B cell (primary cell): Measurements from ENCODE around the gene CGNL1. TPM values are rescaled to one million over a fixed set of nuclear protein-coding genes. Genes with fewer than 3 reads are reported as not detected.

Experiments used
- ATAC-seq: fragments of 200-7000 bp; cut with Tn5 transposase; one replicate; pipeline ENCODE4 v1.10.0; 2021; ENCODE audit warnings: low read depth, mild to moderate bottlenecking, moderate number of reproducible peaks, moderate library complexity
- CTCF ChIA-PET: fragments of 350-600 bp; sonication (Branson Sonifier 250); formaldehyde crosslinking; loops from one replicate; lab custom pipeline; 2021; ENCODE audit warnings: antibody characterized with exemption, inconsistent platforms; lab: Charles Lee
- POLR2A ChIA-PET: fragments of 350-600 bp; sonication (Branson Sonifier 250); formaldehyde crosslinking; loops from one replicate; lab custom pipeline; 2021; ENCODE audit warnings: antibody characterized with exemption; lab: Charles Lee
- DNase-seq: peaks from one replicate; pipeline ENCODE4 v3.0.0; 2013
- H2AFZ ChIP-seq: 2 replicates; pipeline ENCODE4 v1.6.1; 2012; ENCODE audit warnings: mild to moderate bottlenecking, low read depth, low read length; ENCODE audit not compliant: insufficient read depth, poor library complexity, severe bottlenecking
- H3K27ac ChIP-seq, 2 donors: 1 replicate in 1 of 2; 2 replicates in 1 of 2; pipeline ENCODE4 v1.5.1; 2012 to 2013; ENCODE audit warnings: low read length in 2 of 2, mild to moderate bottlenecking in 2 of 2, moderate library complexity in 1 of 2
- H3K27me3 ChIP-seq, 4 experiments: fragments of 200-600 bp in 1 of 4; sonication (generic) in 1 of 4; replicated peaks in 1 of 4; 1 replicate in 2 of 4; 2 replicates in 2 of 4; pipeline versions ENCODE4 v1.6.1 to v1.7.0; 2013 to 2016; ENCODE audit warnings: low read length in 3 of 4, mild to moderate bottlenecking in 2 of 4, mixed read lengths in 1 of 4, moderate library complexity in 1 of 4; ENCODE audit not compliant: insufficient read depth in 4 of 4, control insufficient read depth in 3 of 4; ENCODE audit errors: control extremely low read depth in 1 of 4
- H3K36me3 ChIP-seq, 2 experiments: replicated peaks in 1 of 2; 1 replicate in 1 of 2; 2 replicates in 1 of 2; pipeline versions ENCODE4 v1.6.1 to v1.7.1; 2013; ENCODE audit warnings: low read length in 1 of 2; ENCODE audit not compliant: insufficient read depth in 2 of 2, control insufficient read depth in 1 of 2; ENCODE audit errors: control extremely low read depth in 1 of 2, extremely low read depth in 1 of 2
- H3K4me1 ChIP-seq, 2 donors: fragments of 200-600 bp in 1 of 2; sonication (generic) in 1 of 2; 1 replicate in 1 of 2; 2 replicates in 1 of 2; pipeline versions ENCODE4 v1.5.1 to v1.6.1; 2013 to 2017; ENCODE audit warnings: low read length in 2 of 2; ENCODE audit not compliant: control insufficient read depth in 2 of 2, insufficient read depth in 2 of 2
- H3K4me2 ChIP-seq: replicated peaks from 2 replicates; pipeline ENCODE3; 2012; ENCODE audit warnings: mild to moderate bottlenecking, low read depth, low read length; ENCODE audit not compliant: poor library complexity, severe bottlenecking
- H3K4me3 ChIP-seq, 5 experiments: fragments of 200-600 bp in 1 of 5; sonication (generic) in 1 of 5; 1 replicate in 3 of 5; 2 replicates in 2 of 5; pipeline versions ENCODE4 v1.5.1 to v1.7.0; 2011 to 2016; ENCODE audit warnings: low read length in 4 of 5, mild to moderate bottlenecking in 4 of 5, low read depth in 2 of 5, control low read depth in 1 of 5, moderate library complexity in 1 of 5; ENCODE audit not compliant: insufficient read depth in 1 of 5; ENCODE audit errors: control extremely low read depth in 1 of 5, extremely low read depth in 1 of 5
- H3K79me2 ChIP-seq: fragments of 200-600 bp; sonication (generic); one replicate; pipeline ENCODE4 v1.6.0; 2016; ENCODE audit warnings: low read length; ENCODE audit not compliant: control insufficient read depth, insufficient read depth
- H3K9ac ChIP-seq: fragments of 200-600 bp; sonication (generic); 2 replicates; pipeline ENCODE4 v1.6.1; 2017; ENCODE audit warnings: mild to moderate bottlenecking, low read length, moderate library complexity
- H3K9me3 ChIP-seq, 3 donors: one replicate each; pipeline versions ENCODE4 v1.6.1 to v1.7.1; 2013; ENCODE audit warnings: low read length in 2 of 3; ENCODE audit not compliant: control insufficient read depth in 2 of 3, insufficient read depth in 1 of 3; ENCODE audit errors: control extremely low read depth in 1 of 3
- H4K20me1 ChIP-seq: 2 replicates; pipeline ENCODE4 v1.6.0; 2012; ENCODE audit warnings: mild to moderate bottlenecking, low read length; ENCODE audit not compliant: insufficient read depth, control insufficient read depth, poor library complexity, severe bottlenecking
- H3K27ac Mint-ChIP-seq: one replicate; pipeline ENCODE4 v1.8.0; 2021; ENCODE audit warnings: mixed read lengths
- H3K27me3 Mint-ChIP-seq: one replicate; pipeline ENCODE4 v1.8.0; 2021; ENCODE audit warnings: mixed read lengths
- H3K4me1 Mint-ChIP-seq: one replicate; pipeline ENCODE4 v1.8.0; 2021; ENCODE audit warnings: mixed read lengths
- H3K4me3 Mint-ChIP-seq: one replicate; pipeline ENCODE4 v1.8.0; 2021; ENCODE audit warnings: mixed read lengths
- H3K9me3 Mint-ChIP-seq: one replicate; pipeline ENCODE4 v1.8.0; 2022; ENCODE audit warnings: mixed read lengths; ENCODE audit not compliant: insufficient read depth
- EZH2 ChIP-seq: IDR thresholded peaks from 2 replicates; pipeline ENCODE4 v1.6.1; 2012; ENCODE audit warnings: borderline replicate concordance, low read depth, mild to moderate bottlenecking, moderate library complexity, low read length; ENCODE audit not compliant: insufficient read depth, poor library complexity, severe bottlenecking
- WGBS: methylation state at CpG from one replicate; pipeline ENCODE4 v1.1.5; 2013; ENCODE audit warnings: missing lambda C conversion rate; ENCODE audit not compliant: insufficient coverage; 5-methylcytosine and 5-hydroxymethylcytosine counted together
- intact Hi-C: fragments of 100-400 bp; cut with micrococcal nuclease; formaldehyde crosslinking; loops from one replicate; pipeline ENCODE4 v1.10.0; 2022
- polyA plus RNA-seq: library from polyadenylated mRNA; depleted of rRNA; stranded (reverse); fragments of >200 nt; gene quantifications from 2 replicates; pipeline ENCODE4 v1.2.3, GENCODE V29; 2012
- total RNA-seq, 2 donors: library from RNA; stranded (reverse); fragments of 120-200 nt in 1 of 2; gene quantifications; 1 replicate in 1 of 2; 2 replicates in 1 of 2; pipeline versions ENCODE4 v1.2.3 to v1.2.4, GENCODE V29; 2013 to 2022
- TF ChIP-seq, protein P1 (sequence below): fragments of 200-600 bp; IDR thresholded peaks from one replicate; pipeline ENCODE4 v1.8.0; 2022; ENCODE audit warnings: antibody characterized with exemption, mild to moderate bottlenecking

The CGNL1 gene
- total and polyA plus RNA-seq, 2 donors (not counting 1 experiment from before 2014, with no cell fraction given), result 0.03 to 0.12 TPM

- Histone ChIP-seq H4K20me1 (no peaks in the 10 kb centered on the region), H3K27ac (no peak overlapping the region), H2AFZ (no peak overlapping the region), H3K36me3 (no peaks in the 10 kb centered on the region), H3K4me3 (no peak overlapping the region), H3K79me2 (no peaks in the 10 kb centered on the region), H3K4me2 (no peak overlapping the region), H3K9ac (no peak overlapping the region), H3K9me3 (no peaks in the 10 kb centered on the region), H3K4me1 (peaks cover 0 to 4% of the 10 kb centered on the region in 2 donors), H3K27me3 (no peaks in the 10 kb centered on the region)
- H3K9me3 Mint-ChIP-seq, result no peaks in the 10 kb centered on the region
- ChIA-PET POLR2A (no interaction called here), CTCF (interaction anchor here (0.7 to 2.3 kb wide), 3 partner anchors 24 to 184 kb away, joined by 4 to 6 read pairs (median 5); no protein-coding TSS in a partner anchor)
- intact Hi-C loops, result no loop called here
- H3K27me3 Mint-ChIP-seq, result peaks cover 15% of the 10 kb centered on the region
- 92% methylated on average over 2 of the region's 14 CpGs for WGBS
- no peak for DNase-seq
- peaks cover 4% of the 10 kb centered on the region for H3K4me1 Mint-ChIP-seq
- no peak overlapping the region for H3K4me3 Mint-ChIP-seq
- TF ChIP-seq EZH2, result no peak
- TF ChIP-seq, protein P1, sequence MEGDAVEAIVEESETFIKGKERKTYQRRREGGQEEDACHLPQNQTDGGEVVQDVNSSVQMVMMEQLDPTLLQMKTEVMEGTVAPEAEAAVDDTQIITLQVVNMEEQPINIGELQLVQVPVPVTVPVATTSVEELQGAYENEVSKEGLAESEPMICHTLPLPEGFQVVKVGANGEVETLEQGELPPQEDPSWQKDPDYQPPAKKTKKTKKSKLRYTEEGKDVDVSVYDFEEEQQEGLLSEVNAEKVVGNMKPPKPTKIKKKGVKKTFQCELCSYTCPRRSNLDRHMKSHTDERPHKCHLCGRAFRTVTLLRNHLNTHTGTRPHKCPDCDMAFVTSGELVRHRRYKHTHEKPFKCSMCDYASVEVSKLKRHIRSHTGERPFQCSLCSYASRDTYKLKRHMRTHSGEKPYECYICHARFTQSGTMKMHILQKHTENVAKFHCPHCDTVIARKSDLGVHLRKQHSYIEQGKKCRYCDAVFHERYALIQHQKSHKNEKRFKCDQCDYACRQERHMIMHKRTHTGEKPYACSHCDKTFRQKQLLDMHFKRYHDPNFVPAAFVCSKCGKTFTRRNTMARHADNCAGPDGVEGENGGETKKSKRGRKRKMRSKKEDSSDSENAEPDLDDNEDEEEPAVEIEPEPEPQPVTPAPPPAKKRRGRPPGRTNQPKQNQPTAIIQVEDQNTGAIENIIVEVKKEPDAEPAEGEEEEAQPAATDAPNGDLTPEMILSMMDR, result no peak
- no peak for ATAC-seq
- no peak overlapping the region for H3K27ac Mint-ChIP-seq
Observed at GRCh38 chr15:57330619-57331340, 45.5 kb upstream of the CGNL1 start.

DNA sequence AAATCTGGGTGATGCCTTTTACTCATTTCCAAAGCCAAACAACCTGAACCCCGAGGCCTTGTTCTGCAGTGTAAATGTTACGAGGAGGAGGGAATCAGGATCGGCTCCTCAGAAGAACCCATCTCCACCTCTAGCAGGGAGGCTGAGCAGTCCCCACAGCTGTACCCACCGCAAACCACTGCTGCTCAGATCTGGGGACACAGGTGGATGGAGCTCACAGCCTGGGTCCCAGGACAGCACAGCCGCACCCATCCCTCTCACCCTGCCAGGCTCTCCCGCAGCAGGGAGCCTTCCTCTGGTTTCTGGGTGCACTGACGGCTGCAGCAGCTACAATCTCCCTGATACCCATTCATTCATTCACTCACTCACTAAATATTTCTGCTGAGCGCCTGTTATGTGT is 44.0 kb upstream of the CGNL1 start:
- ChIA-PET CTCF (interaction anchor here (2.3 kb wide), 1 partner anchor 185 kb away, joined by 6 read pairs; no protein-coding TSS in a partner anchor), POLR2A (no interaction called here)
- Histone ChIP-seq H3K9me3 (no peaks in the 10 kb centered on the region), H3K4me3 (no peak overlapping the region), H3K9ac (no peak overlapping the region), H2AFZ (no peak overlapping the region), H3K4me1 (peaks cover 0 to 4% of the 10 kb centered on the region in 2 donors), H3K4me2 (no peak overlapping the region), H3K27ac (no peak overlapping the region), H3K27me3 (no peaks in the 10 kb centered on the region), H3K36me3 (no peaks in the 10 kb centered on the region), H3K79me2 (no peaks in the 10 kb centered on the region), H4K20me1 (no peaks in the 10 kb centered on the region)
- DNase-seq (no peak), ATAC-seq (no peak)
- no peak overlapping the region for H3K27ac Mint-ChIP-seq
- H3K4me3 Mint-ChIP-seq, result no peak overlapping the region
- 94% methylated on average over 5 of the region's 8 CpGs for WGBS
- intact Hi-C loops, result no loop called here
- TF ChIP-seq, protein P1, result no peak
- no peak for TF ChIP-seq EZH2
- H3K4me1 Mint-ChIP-seq, result peaks cover 4% of the 10 kb centered on the region
- H3K9me3 Mint-ChIP-seq, result no peaks in the 10 kb centered on the region
- peaks cover 20% of the 10 kb centered on the region for H3K27me3 Mint-ChIP-seq
